GM18520 (cell line): ENCODE data around the gene CD300A.

Experiments
- ATAC-seq: cut with Tn5 transposase; IDR thresholded peaks from one replicate; pipeline ENCODE4 v1.9.1; 2021; ENCODE audit not compliant: unreplicated experiment

The CD300A gene

GRCh38 chr17:74439691-74440567 lies 26.5 kb upstream of the CD300A start:
- ATAC-seq, result no peak

GRCh38 chr17:74441537-74441936 lies 24.9 kb upstream of the CD300A start:
- ATAC-seq, result no peak

- ATAC-seq, result no peak
Measured at GRCh38 chr17:74442291-74442669, 24.2 kb upstream of the CD300A start.

GRCh38 chr17:74442670-74443515 lies 23.5 kb upstream of the CD300A start:
- no peak for ATAC-seq

- ATAC-seq, result no peak
Measured at GRCh38 chr17:74443516-74444296, 22.7 kb upstream of the CD300A start.

- no peak for ATAC-seq
Measured at GRCh38 chr17:74444406-74444805, 22.0 kb upstream of the CD300A start.

- no peak for ATAC-seq
Measured at GRCh38 chr17:74445158-74445557, 21.3 kb upstream of the CD300A start.

- ATAC-seq, result no peak
Measured at GRCh38 chr17:74446551-74447500, 19.6 kb upstream of the CD300A start.

- no peak for ATAC-seq
Measured at GRCh38 chr17:74447628-74448159, 18.7 kb upstream of the CD300A start.

- ATAC-seq, result no peak
Measured at GRCh38 chr17:74448756-74449155, 17.7 kb upstream of the CD300A start.

GRCh38 chr17:74449306-74449705 lies 17.1 kb upstream of the CD300A start:
- ATAC-seq, result no peak

GRCh38 chr17:74449773-74450172 lies 16.7 kb upstream of the CD300A start:
- ATAC-seq, result no peak

GRCh38 chr17:74450231-74450630 lies 16.2 kb upstream of the CD300A start:
- ATAC-seq, result no peak

- no peak for ATAC-seq
Measured at GRCh38 chr17:74450925-74451403, 15.5 kb upstream of the CD300A start.

GRCh38 chr17:74451557-74451956 lies 14.9 kb upstream of the CD300A start:
- no peak for ATAC-seq

- ATAC-seq, result no peak
Measured at GRCh38 chr17:74452033-74452840, 14.2 kb upstream of the CD300A start.

- ATAC-seq, result no peak
Measured at GRCh38 chr17:74452841-74453661, 13.4 kb upstream of the CD300A start.

GRCh38 chr17:74453665-74454196 lies 12.7 kb upstream of the CD300A start:
- no peak for ATAC-seq
